CD4-positive, alpha-beta T cell (primary cell): Measurements from ENCODE around the gene RMRP. TPM values are rescaled to one million over a fixed set of nuclear protein-coding genes. Genes with fewer than 3 reads are reported as not detected.

ENCODE experiments used
- ATAC-seq: fragments of 200-7000 bp; cut with Tn5 transposase; one replicate; pipeline ENCODE4 v1.10.0; 2022; ENCODE audit warnings: mild to moderate bottlenecking; ENCODE audit not compliant: poor library complexity
- CTCF ChIA-PET: fragments of 350-600 bp; sonication (Branson Sonifier 250); formaldehyde crosslinking; loops from one replicate; lab custom pipeline; 2021; ENCODE audit warnings: antibody characterized with exemption, inconsistent platforms; lab: Charles Lee
- POLR2A ChIA-PET: fragments of 350-600 bp; sonication (Branson Sonifier 250); formaldehyde crosslinking; loops from one replicate; lab custom pipeline; 2021; ENCODE audit warnings: antibody characterized with exemption, inconsistent platforms; lab: Charles Lee
- DNase-seq, 14 experiments: peaks; one replicate each; pipeline ENCODE4 v3.0.0-alpha.2; 2013 to 2020; ENCODE audit warnings: mixed read lengths in 2 of 14
- H3K27ac ChIP-seq, 2 donors: one replicate each; pipeline versions ENCODE4 v1.5.1 to v1.7.0; 2013; ENCODE audit warnings: low read length in 2 of 2, low read depth in 1 of 2, mild to moderate bottlenecking in 1 of 2
- H3K27me3 ChIP-seq, 2 experiments: 1 replicate in 1 of 2; 2 replicates in 1 of 2; pipeline versions ENCODE4 v1.6.1 to v1.7.0; 2013; ENCODE audit warnings: low read length in 2 of 2, control low read depth in 1 of 2, mild to moderate bottlenecking in 1 of 2, moderate library complexity in 1 of 2; ENCODE audit not compliant: insufficient read depth in 2 of 2, control insufficient read depth in 1 of 2
- H3K36me3 ChIP-seq: one replicate; pipeline ENCODE4 v1.6.1; 2013; ENCODE audit warnings: low read length, control low read depth; ENCODE audit not compliant: insufficient read depth
- H3K4me1 ChIP-seq: one replicate; pipeline ENCODE4 v1.6.1; 2013; ENCODE audit warnings: low read length, control low read depth; ENCODE audit not compliant: insufficient read depth
- H3K4me3 ChIP-seq: one replicate; pipeline ENCODE4 v1.5.1; 2013; ENCODE audit warnings: mild to moderate bottlenecking, low read length, moderate library complexity
- H3K9me3 ChIP-seq, 2 experiments: 1 replicate in 1 of 2; 2 replicates in 1 of 2; pipeline versions ENCODE4 v1.6.1 to v1.7.0; 2013; ENCODE audit warnings: low read length in 2 of 2, mild to moderate bottlenecking in 2 of 2, control low read depth in 1 of 2, moderate library complexity in 1 of 2; ENCODE audit not compliant: control insufficient read depth in 1 of 2, insufficient read depth in 1 of 2
- H3K27ac Mint-ChIP-seq: one replicate; pipeline ENCODE4 v1.8.0; 2020; ENCODE audit warnings: mixed read lengths
- H3K27me3 Mint-ChIP-seq: one replicate; pipeline ENCODE4 v1.8.0; 2021; ENCODE audit warnings: mixed read lengths
- H3K36me3 Mint-ChIP-seq: one replicate; pipeline ENCODE4 v1.8.0; 2021; ENCODE audit warnings: low read depth, mixed read lengths
- H3K4me1 Mint-ChIP-seq: one replicate; pipeline ENCODE4 v1.8.0; 2021; ENCODE audit warnings: low read depth, mixed read lengths
- H3K4me3 Mint-ChIP-seq: one replicate; pipeline ENCODE4 v1.8.0; 2020; ENCODE audit warnings: mild to moderate bottlenecking, mixed read lengths
- H3K9me3 Mint-ChIP-seq: one replicate; pipeline ENCODE4 v1.8.0; 2020; ENCODE audit warnings: mixed read lengths
- CTCF ChIP-seq: fragments of 200-600 bp; IDR thresholded peaks from one replicate; pipeline ENCODE4 v1.8.0; 2022; ENCODE audit warnings: antibody characterized with exemption, mild to moderate bottlenecking
- intact Hi-C, 2 experiments: fragments of 100-400 bp; cut with DNase I in 1 of 2; cut with micrococcal nuclease in 1 of 2; formaldehyde crosslinking; loops; one replicate each; pipeline versions ENCODE4 v1.15.1 to v1.9.0; 2023 to 2025; cut with DNase I, micrococcal nuclease
- total RNA-seq, 174 experiments: library from RNA in 2 of 174; stranded (reverse) in 2 of 174; gene quantifications; one replicate each; pipeline ENCODE4 v1.2.3 and lab custom pipeline; 2021 to 2026

Gene RMRP
- total RNA-seq, 2 experiments from 2014 or later = 14,857 to 24,615 TPM

DNA sequence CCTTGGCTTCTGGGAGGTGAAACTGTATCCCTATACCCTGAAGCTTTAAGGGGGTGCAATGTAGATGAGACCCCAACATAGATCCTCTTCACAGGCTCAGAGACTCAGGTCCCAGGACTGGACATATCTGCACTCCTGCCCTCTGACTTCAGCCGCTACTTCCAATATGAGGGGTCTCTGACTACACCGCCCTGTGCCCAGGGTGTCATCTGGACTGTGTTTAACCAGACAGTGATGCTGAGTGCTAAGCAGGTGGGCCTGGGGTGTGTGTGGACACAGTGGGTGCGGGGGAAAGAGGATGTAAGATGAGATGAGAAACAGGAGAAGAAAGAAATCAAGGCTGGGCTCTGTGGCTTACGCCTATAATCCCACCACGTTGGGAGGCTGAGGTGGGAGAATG is 21.3 kb upstream of the RMRP start:
- Mint-ChIP-seq H3K4me3 (no peak overlapping the region), H3K9me3 (no peaks in the 10 kb centered on the region), H3K27ac (no peak overlapping the region), H3K27me3 (peaks cover 10% of the 10 kb centered on the region), H3K4me1 (peaks cover 15% of the 10 kb centered on the region), H3K36me3 (no peaks in the 10 kb centered on the region)
- no peak overlapping the region for H3K4me3 ChIP-seq
- ChIA-PET POLR2A (no interaction called here), CTCF (no interaction called here)
- ATAC-seq (no peak), DNase-seq (no peak)
- no peak overlapping the region for H3K27ac ChIP-seq
- H3K36me3 ChIP-seq = no peaks in the 10 kb centered on the region
- intact Hi-C loops = no loop called here
- no peak for TF ChIP-seq CTCF
- H3K27me3 ChIP-seq = peaks cover 0 to 6% of the 10 kb centered on the region in 2 experiments
- no peaks in the 10 kb centered on the region for H3K9me3 ChIP-seq
- H3K4me1 ChIP-seq = peaks cover 15% of the 10 kb centered on the region

DNA sequence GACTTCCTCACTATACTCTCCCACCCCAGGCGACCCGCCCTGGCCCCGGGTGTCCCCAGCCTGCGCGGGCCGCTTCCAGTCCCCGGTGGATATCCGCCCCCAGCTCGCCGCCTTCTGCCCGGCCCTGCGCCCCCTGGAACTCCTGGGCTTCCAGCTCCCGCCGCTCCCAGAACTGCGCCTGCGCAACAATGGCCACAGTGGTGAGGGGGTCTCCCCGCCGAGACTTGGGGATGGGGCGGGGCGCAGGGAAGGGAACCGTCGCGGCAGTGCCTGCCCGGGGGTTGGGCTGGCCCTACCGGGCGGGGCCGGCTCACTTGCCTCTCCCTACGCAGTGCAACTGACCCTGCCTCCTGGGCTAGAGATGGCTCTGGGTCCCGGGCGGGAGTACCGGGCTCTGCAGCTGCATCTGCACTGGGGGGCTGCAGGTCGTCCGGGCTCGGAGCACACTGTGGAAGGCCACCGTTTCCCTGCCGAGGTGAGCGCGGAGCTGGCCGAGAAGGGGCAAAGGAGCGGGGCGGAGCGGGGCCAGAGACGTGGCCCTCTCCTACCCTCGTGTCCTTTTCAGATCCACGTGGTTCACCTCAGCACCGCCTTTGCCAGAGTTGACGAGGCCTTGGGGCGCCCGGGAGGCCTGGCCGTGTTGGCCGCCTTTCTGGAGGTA is 18.0 kb upstream of the RMRP start:
- peaks cover 15% of the 10 kb centered on the region for H3K4me1 ChIP-seq
- H3K9me3 Mint-ChIP-seq = no peaks in the 10 kb centered on the region
- H3K27ac ChIP-seq = no peak overlapping the region
- H3K9me3 ChIP-seq = no peaks in the 10 kb centered on the region
- ChIA-PET POLR2A (interaction anchor here (0.7 to 2.9 kb wide), 6 partner anchors 10 to 56 kb away, joined by 3 to 11 read pairs (median 5); partner anchors contain the start of genes ARHGEF39, CCDC107, CREB3 and TLN1), CTCF (interaction anchor here (0.6 to 2.5 kb wide), 3 partner anchors 10 to 72 kb away, joined by 3 to 9 read pairs (median 4); partner anchors contain the start of gene ARHGEF39)
- intact Hi-C loops = no loop called here
- peaks cover 10% of the 10 kb centered on the region for H3K27me3 Mint-ChIP-seq
- peaks cover 0 to 6% of the 10 kb centered on the region in 2 experiments for H3K27me3 ChIP-seq
- peaks cover 15% of the 10 kb centered on the region for H3K4me1 Mint-ChIP-seq
- DNase-seq (peak in 5 of 14 experiments; percentile 13 to 59 (median 36)), ATAC-seq (peak; percentile 60)
- no peaks in the 10 kb centered on the region for H3K36me3 ChIP-seq
- peak overlapping the region; percentile 80 for H3K4me3 Mint-ChIP-seq
- H3K4me3 ChIP-seq = peak overlapping the region; percentile 58
- TF ChIP-seq CTCF = no peak
- no peak overlapping the region for H3K27ac Mint-ChIP-seq
- no peaks in the 10 kb centered on the region for H3K36me3 Mint-ChIP-seq

DNA sequence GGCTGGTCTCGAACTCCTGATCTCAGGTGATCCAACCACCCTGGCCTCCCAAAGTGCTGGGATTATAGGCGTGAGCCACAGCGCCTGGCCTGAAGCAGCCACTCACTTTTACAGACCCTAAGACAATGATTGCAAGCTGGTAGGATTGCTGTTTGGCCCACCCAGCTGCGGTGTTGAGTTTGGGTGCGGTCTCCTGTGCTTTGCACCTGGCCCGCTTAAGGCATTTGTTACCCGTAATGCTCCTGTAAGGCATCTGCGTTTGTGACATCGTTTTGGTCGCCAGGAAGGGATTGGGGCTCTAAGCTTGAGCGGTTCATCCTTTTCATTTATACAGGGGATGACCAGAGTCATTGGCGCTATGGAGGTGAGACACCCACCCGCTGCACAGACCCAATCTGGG is 17.4 kb upstream of the RMRP start:
- no peaks in the 10 kb centered on the region for H3K36me3 Mint-ChIP-seq
- Histone ChIP-seq H3K9me3 (no peaks in the 10 kb centered on the region), H3K27ac (no peak overlapping the region), H3K4me3 (peak overlapping the region; percentile 58), H3K36me3 (no peaks in the 10 kb centered on the region), H3K4me1 (peaks cover 15% of the 10 kb centered on the region), H3K27me3 (peaks cover 0 to 6% of the 10 kb centered on the region in 2 experiments)
- no peak for DNase-seq
- TF ChIP-seq CTCF = no peak
- CTCF ChIA-PET = interaction anchor here (0.9 to 2.5 kb wide), 3 partner anchors 17 to 71 kb away, joined by 3 to 9 read pairs (median 4); partner anchors contain the start of genes CCDC107 and RMRP
- peaks cover 15% of the 10 kb centered on the region for H3K4me1 Mint-ChIP-seq
- ATAC-seq = no peak
- intact Hi-C loops = no loop called here
- H3K9me3 Mint-ChIP-seq = no peaks in the 10 kb centered on the region
- H3K4me3 Mint-ChIP-seq = peak overlapping the region; percentile 78
- H3K27me3 Mint-ChIP-seq = peaks cover 10% of the 10 kb centered on the region
- POLR2A ChIA-PET = interaction anchor here (0.7 to 2.9 kb wide), 5 partner anchors 10 to 57 kb away, joined by 3 to 11 read pairs (median 6); partner anchors contain the start of genes ARHGEF39, CCDC107, CREB3 and TLN1
- H3K27ac Mint-ChIP-seq = no peak overlapping the region
